Smooth muscle cell (in vitro differentiated cells): ENCODE results near the gene APCDD1L. TPM values are rescaled to one million over a fixed set of nuclear protein-coding genes. Genes with fewer than 3 reads are reported as not detected.

ENCODE experiments used
- DNase-seq: peaks from one replicate; lab custom pipeline; 2025; ENCODE audit not compliant: unreplicated experiment; lab: John Stamatoyannopoulos, UW
- H2AFZ ChIP-seq: fragments of 200-600 bp; sonication (generic); 2 replicates; pipeline ENCODE4 v1.6.0; 2016; ENCODE audit warnings: antibody characterized with exemption, low read depth, mild to moderate bottlenecking
- H3F3A ChIP-seq: fragments of 200-600 bp; sonication (generic); 2 replicates; pipeline ENCODE4 v1.6.0; 2017; ENCODE audit warnings: antibody characterized with exemption, low read depth
- H3K27ac ChIP-seq: fragments of 200-600 bp; sonication (generic); 2 replicates; pipeline ENCODE4 v1.5.1; 2016; ENCODE audit warnings: low read depth, mild to moderate bottlenecking
- H3K27me3 ChIP-seq: fragments of 200-600 bp; sonication (generic); 2 replicates; pipeline ENCODE4 v1.6.1; 2016; ENCODE audit warnings: low read depth, mild to moderate bottlenecking
- H3K36me3 ChIP-seq: fragments of 200-600 bp; sonication (generic); 2 replicates; pipeline ENCODE4 v1.5.1; 2016; ENCODE audit warnings: low read depth
- H3K4me1 ChIP-seq: fragments of 200-600 bp; sonication (generic); 2 replicates; pipeline ENCODE4 v1.5.1; 2016; ENCODE audit warnings: low read depth
- H3K4me2 ChIP-seq: fragments of 200-600 bp; sonication (generic); 2 replicates; pipeline ENCODE4 v1.6.0; 2016; ENCODE audit warnings: mild to moderate bottlenecking
- H3K4me3 ChIP-seq: fragments of 200-600 bp; sonication (generic); 2 replicates; pipeline ENCODE4 v1.5.1; 2016; ENCODE audit warnings: mild to moderate bottlenecking
- H3K79me2 ChIP-seq: fragments of 200-600 bp; sonication (generic); 2 replicates; pipeline ENCODE4 v1.6.0; 2016; ENCODE audit warnings: low read depth, mild to moderate bottlenecking
- H3K9ac ChIP-seq: fragments of 200-600 bp; sonication (generic); 2 replicates; pipeline ENCODE4 v1.6.0; 2016; ENCODE audit warnings: low read depth
- H3K9me3 ChIP-seq: fragments of 200-600 bp; sonication (generic); replicated peaks from 2 replicates; pipeline ENCODE4 v1.5.1; 2016; ENCODE audit warnings: low read depth
- H4K20me1 ChIP-seq: fragments of 200-600 bp; sonication (generic); 2 replicates; pipeline ENCODE4 v1.6.0; 2016; ENCODE audit warnings: low read depth
- WGBS: methylation state at CpG from one replicate; pipeline ENCODE4 v1.1.7; 2016; ENCODE audit warnings: low lambda C conversion rate; 5-methylcytosine and 5-hydroxymethylcytosine counted together
- polyA plus RNA-seq: library from polyadenylated mRNA; unstranded; fragments of >200 nt; fragmentation: Nextera tagmentation; extraction: Ambion mirVana; gene quantifications from 2 replicates; pipeline ENCODE4 v1.2.1, GENCODE V29; 2016
- total RNA-seq: library from RNA; depleted of rRNA; stranded (reverse); fragments of >200 nt; gene quantifications from 2 replicates; pipeline ENCODE4 v1.2.3, GENCODE V29; 2014
- TF ChIP-seq, protein P1 (sequence below): fragments of 200-600 bp; sonication (generic); IDR thresholded peaks from 2 replicates; pipeline ENCODE4 v1.5.1; 2017; ENCODE audit warnings: borderline replicate concordance, mild to moderate bottlenecking, antibody characterized with exemption; ENCODE audit not compliant: insufficient read depth, poor library complexity, severe bottlenecking

The APCDD1L gene
- total and polyA plus RNA-seq, 2 experiments from 2014 or later = 9.4 to 18.3 TPM

DNA sequence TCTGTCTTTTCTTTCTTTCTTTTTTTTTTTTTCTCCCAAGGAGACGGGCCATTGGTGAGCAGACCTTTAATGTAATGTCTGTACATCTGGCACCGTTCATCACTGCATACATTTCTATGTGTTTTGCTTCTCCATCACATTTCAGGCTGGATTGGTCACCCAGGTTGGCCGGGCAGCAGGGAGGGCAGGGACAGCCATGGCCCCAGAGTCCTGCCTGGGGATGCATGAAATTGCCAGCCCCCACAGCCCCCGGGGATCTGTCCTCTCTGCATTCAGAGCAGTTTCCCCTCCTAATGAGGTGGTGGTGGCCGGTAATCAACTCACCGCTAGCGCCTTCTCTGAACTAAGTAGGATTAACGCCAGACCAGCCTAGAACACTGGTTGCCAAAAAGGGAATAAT, 50.4 kb downstream of the APCDD1L start:
- H4K20me1 ChIP-seq = no peaks in the 10 kb centered on the region
- no peaks in the 10 kb centered on the region for H3F3A ChIP-seq
- no peaks in the 10 kb centered on the region for H3K36me3 ChIP-seq
- H3K27me3 ChIP-seq = no peaks in the 10 kb centered on the region
- H3K27ac ChIP-seq = peak overlapping the region; percentile 55
- peaks cover 11% of the 10 kb centered on the region for H3K4me1 ChIP-seq
- no peak overlapping the region for H2AFZ ChIP-seq
- H3K4me2 ChIP-seq = peak overlapping the region; percentile 72
- peak overlapping the region; percentile 29 for H3K9ac ChIP-seq
- no peaks in the 10 kb centered on the region for H3K9me3 ChIP-seq
- DNase-seq = no peak
- 40% methylated on average over 8 of the region's 8 CpGs for WGBS
- TF ChIP-seq, protein P1, sequence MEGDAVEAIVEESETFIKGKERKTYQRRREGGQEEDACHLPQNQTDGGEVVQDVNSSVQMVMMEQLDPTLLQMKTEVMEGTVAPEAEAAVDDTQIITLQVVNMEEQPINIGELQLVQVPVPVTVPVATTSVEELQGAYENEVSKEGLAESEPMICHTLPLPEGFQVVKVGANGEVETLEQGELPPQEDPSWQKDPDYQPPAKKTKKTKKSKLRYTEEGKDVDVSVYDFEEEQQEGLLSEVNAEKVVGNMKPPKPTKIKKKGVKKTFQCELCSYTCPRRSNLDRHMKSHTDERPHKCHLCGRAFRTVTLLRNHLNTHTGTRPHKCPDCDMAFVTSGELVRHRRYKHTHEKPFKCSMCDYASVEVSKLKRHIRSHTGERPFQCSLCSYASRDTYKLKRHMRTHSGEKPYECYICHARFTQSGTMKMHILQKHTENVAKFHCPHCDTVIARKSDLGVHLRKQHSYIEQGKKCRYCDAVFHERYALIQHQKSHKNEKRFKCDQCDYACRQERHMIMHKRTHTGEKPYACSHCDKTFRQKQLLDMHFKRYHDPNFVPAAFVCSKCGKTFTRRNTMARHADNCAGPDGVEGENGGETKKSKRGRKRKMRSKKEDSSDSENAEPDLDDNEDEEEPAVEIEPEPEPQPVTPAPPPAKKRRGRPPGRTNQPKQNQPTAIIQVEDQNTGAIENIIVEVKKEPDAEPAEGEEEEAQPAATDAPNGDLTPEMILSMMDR = no peak
- H3K79me2 ChIP-seq = no peaks in the 10 kb centered on the region
- H3K4me3 ChIP-seq = no peak overlapping the region

DNA sequence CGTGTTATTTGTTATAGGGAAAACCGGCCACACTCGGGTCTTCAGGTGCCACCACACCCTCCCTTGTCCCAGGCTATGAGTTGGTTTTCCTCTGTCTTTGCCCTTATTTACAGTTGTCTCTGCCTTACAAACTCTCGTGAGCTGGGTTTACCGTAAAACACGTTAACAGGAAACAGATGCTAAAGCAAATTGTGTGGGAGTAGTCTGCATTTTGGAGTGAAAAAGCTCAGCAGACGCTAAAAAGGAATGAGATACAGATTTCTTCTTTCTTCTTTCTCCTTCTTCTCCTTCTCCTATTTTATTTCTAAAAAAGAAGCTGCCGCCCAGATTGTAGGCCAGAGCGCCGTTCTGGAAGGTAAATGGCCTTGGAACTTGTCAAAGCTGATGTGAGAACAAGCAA, 51.9 kb downstream of the APCDD1L start:
- Histone ChIP-seq H2AFZ (no peak overlapping the region), H3K9me3 (no peaks in the 10 kb centered on the region), H3K4me3 (no peak overlapping the region), H3F3A (peaks cover 8% of the 10 kb centered on the region), H3K4me1 (peaks cover 11% of the 10 kb centered on the region), H3K27me3 (no peaks in the 10 kb centered on the region), H3K27ac (peak overlapping the region; percentile 62), H3K4me2 (no peak overlapping the region), H3K79me2 (no peaks in the 10 kb centered on the region), H4K20me1 (no peaks in the 10 kb centered on the region), H3K9ac (no peak overlapping the region), H3K36me3 (no peaks in the 10 kb centered on the region)
- TF ChIP-seq, protein P1 = no peak
- WGBS = 67% methylated on average over 10 of the region's 10 CpGs
- no peak for DNase-seq

DNA sequence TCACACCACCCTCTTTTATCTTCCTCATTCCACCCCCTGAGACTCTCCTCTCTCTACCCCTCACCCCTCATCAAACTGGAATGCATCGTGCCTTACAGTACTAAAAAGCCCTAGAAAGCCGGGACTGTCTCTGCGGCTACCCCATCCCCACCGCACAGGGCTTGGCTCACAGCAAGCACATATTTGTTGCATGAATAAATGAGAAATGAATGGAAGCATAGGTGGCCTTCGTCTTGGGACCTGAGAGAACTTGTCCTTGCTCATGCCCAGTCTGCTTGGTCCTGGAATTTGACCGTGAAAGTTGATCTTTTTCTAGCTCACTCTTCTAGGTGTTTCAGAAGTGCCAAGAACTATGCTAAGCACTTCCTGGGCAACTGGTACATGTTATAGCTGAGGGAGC, 53.3 kb downstream of the APCDD1L start:
- Histone ChIP-seq H3K36me3 (no peaks in the 10 kb centered on the region), H3K9ac (no peak overlapping the region), H3K79me2 (no peaks in the 10 kb centered on the region), H3K4me3 (no peak overlapping the region), H3K9me3 (no peaks in the 10 kb centered on the region), H3K4me1 (peaks cover 11% of the 10 kb centered on the region), H3K27me3 (no peaks in the 10 kb centered on the region), H4K20me1 (peaks cover under 1% of the 10 kb centered on the region), H3F3A (peaks cover 16% of the 10 kb centered on the region), H3K4me2 (no peak overlapping the region), H3K27ac (peak overlapping the region; percentile 60), H2AFZ (no peak overlapping the region)
- TF ChIP-seq, protein P1 = no peak
- DNase-seq = no peak
- WGBS = 73% methylated on average over 6 of the region's 6 CpGs

DNA sequence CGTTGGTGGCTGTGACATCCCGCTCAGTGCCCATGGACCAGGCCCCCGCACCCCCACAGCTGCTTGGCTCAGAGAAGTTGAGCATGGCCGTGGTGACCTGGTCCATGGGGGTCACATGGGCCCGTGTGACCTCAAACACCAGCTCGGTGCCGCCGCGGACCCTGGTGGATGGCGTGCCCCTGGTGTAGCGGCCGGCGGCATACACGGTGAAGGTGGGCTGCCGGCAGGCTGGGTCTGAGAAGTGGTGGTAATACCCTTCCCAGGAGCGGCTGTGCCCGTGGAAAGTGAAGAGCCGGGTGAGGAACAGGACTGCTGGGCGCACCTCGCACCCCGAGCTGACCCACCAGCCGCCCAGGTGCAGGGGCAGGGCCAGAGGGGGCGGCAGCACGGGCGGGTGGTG, 54.1 kb downstream of the APCDD1L start:
- H3K79me2 ChIP-seq = no peaks in the 10 kb centered on the region
- H3K4me1 ChIP-seq = peaks cover 11% of the 10 kb centered on the region
- H2AFZ ChIP-seq = no peak overlapping the region
- H3F3A ChIP-seq = peaks cover 16% of the 10 kb centered on the region
- no peak overlapping the region for H3K27ac ChIP-seq
- WGBS = 97% methylated on average over 25 of the region's 25 CpGs
- no peak overlapping the region for H3K4me3 ChIP-seq
- H3K4me2 ChIP-seq = no peak overlapping the region
- H3K36me3 ChIP-seq = no peaks in the 10 kb centered on the region
- H3K9ac ChIP-seq = no peak overlapping the region
- H3K27me3 ChIP-seq = no peaks in the 10 kb centered on the region
- no peak for DNase-seq
- H4K20me1 ChIP-seq = peaks cover 4% of the 10 kb centered on the region
- H3K9me3 ChIP-seq = no peaks in the 10 kb centered on the region
- TF ChIP-seq, protein P1 = no peak
